ENCODE measurements around the gene GLA.

DNA sequence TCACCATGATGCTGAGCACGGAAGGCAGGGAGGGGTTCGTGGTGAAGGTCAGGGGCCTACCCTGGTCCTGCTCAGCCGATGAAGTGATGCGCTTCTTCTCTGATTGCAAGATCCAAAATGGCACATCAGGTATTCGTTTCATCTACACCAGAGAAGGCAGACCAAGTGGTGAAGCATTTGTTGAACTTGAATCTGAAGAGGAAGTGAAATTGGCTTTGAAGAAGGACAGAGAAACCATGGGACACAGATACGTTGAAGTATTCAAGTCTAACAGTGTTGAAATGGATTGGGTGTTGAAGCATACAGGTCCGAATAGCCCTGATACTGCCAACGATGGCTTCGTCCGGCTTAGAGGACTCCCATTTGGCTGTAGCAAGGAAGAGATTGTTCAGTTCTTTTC, 4.3 kb upstream of the GLA start:
- TF ChIP-seq EP300 (IDR thresholded peaks at IDR 0.05) (no peak), POLR2A (IDR thresholded peaks at IDR 0.05) (no peak)
- TF ChIP-seq, protein P1, sequence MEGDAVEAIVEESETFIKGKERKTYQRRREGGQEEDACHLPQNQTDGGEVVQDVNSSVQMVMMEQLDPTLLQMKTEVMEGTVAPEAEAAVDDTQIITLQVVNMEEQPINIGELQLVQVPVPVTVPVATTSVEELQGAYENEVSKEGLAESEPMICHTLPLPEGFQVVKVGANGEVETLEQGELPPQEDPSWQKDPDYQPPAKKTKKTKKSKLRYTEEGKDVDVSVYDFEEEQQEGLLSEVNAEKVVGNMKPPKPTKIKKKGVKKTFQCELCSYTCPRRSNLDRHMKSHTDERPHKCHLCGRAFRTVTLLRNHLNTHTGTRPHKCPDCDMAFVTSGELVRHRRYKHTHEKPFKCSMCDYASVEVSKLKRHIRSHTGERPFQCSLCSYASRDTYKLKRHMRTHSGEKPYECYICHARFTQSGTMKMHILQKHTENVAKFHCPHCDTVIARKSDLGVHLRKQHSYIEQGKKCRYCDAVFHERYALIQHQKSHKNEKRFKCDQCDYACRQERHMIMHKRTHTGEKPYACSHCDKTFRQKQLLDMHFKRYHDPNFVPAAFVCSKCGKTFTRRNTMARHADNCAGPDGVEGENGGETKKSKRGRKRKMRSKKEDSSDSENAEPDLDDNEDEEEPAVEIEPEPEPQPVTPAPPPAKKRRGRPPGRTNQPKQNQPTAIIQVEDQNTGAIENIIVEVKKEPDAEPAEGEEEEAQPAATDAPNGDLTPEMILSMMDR (IDR thresholded peaks at IDR 0.05), result no peak
